Activated naive CD8-positive, alpha-beta T cell treated with anti-CD3 and anti-CD28 coated beads, Interleukin-2, amount 50 U/mL, for 24 hours (primary cell): ENCODE data around the gene CDIPT.
A peak's percentile ranks its signal among the peaks of the same experiment; 100 is the strongest.
"Not testable (repeated sequence)": the region's sequence is repeated elsewhere in the genome, so short reads cannot be mapped to it uniquely, and the experiment has no call there.

ENCODE experiments used
- ATAC-seq: fragments of 150-1000 bp; cut with Tn5 transposase; one replicate; pipeline ENCODE4 v1.10.0; 2021
- DNase-seq: peaks from one replicate; pipeline ENCODE4 v3.0.0; 2021
- H3K27ac Mint-ChIP-seq: one replicate; pipeline ENCODE4 v1.8.0; 2021; ENCODE audit warnings: mild to moderate bottlenecking, mixed read lengths
- H3K27me3 Mint-ChIP-seq: one replicate; pipeline ENCODE4 v1.8.0; 2021; ENCODE audit warnings: mixed read lengths
- H3K36me3 Mint-ChIP-seq: one replicate; pipeline ENCODE4 v1.8.0; 2021; ENCODE audit warnings: low read depth, mixed read lengths
- H3K4me1 Mint-ChIP-seq: one replicate; pipeline ENCODE4 v1.8.0; 2021; ENCODE audit warnings: mixed read lengths
- H3K4me3 Mint-ChIP-seq: one replicate; pipeline ENCODE4 v1.8.0; 2021; ENCODE audit warnings: mild to moderate bottlenecking, moderate library complexity, mixed read lengths
- H3K9me3 Mint-ChIP-seq: one replicate; pipeline ENCODE4 v1.8.0; 2021; ENCODE audit warnings: mixed read lengths

CDIPT gene

DNA sequence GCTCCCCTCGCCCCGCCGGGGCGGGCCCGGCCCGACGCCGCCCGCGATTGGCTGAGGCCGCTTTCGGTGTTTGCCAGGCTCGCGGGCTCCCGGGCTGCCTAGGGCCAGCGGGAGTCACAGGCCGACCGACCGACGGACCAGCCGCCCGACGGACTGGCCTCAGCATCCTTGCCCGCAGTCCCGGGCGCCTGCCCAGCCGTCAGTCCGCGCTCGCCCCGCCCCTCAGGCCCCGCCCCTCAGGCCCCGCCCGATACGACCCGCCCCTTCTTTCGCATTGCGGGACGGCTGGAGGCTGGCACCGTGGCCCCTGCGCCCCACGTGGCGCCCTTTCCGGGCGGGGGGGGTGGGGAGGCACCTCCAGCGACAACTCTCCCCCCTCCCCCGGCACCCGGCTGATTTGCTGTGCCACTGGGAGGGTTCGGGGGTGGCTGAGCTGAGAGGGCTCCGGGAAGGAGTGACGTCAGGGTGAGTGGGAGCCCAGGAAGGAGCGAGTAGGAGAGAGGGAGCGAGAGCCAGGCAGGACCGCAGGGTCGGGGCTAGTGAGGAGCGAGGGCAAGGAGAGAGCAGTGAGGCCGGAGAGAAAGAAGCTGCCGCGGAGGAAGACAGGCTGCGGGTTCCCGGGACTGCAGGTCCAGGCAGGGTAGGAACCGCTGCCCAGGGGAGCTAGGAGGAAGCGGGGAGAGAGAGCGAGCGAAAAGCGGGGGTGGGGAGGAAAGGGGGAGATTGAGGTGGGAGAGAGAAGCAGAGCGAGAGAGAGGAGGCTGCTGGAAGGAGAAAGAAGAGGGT, 37.3 kb upstream of the CDIPT start, which contains the start of gene ASPHD1:
Gene ASPHD1 (plus strand): TSS at position 387 of the 786 bp plus-strand sequence. CDS start 484 bp downstream, outside the sequence.
- Mint-ChIP-seq H3K9me3 (no peaks in the 10 kb centered on the region), H3K4me3 (peak within 1 kb of the TSS; percentile 83), H3K27ac (peak within 1 kb of the TSS; percentile 44), H3K4me1 (peaks cover 9% of the 10 kb centered on the region), H3K36me3 (no peaks in the 10 kb centered on the region), H3K27me3 (peaks cover 40% of the 10 kb centered on the region)
- ATAC-seq, result peak; percentile 83
- DNase-seq, result peak; percentile 64

DNA sequence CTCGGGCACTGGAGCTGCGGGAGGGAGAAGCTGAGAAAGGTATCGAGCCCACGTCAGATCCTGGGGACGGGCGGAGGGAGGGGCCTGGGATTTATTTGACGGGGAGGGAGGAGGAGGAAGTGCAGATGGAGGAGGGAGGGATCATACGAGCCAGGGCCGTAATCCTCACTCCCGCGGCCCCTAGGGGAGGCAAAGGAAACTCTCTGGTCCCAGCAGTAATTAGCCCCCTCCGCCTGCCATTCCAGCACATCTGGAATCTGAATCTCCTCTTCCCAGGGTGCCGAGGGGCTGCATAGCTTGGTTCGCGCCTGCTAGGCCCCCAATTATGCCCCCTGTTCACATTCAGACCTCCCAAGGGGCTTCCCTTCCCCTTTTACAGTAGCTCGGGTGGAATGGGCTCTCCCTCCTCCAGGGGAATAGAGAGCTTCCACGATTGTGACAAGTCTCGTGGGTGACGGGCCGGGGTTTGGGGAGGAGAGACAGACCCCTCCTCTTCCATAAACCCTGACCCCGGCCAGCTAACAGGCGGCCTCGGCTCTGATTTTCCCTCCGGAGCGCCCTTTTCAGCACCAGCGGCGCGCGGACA, 36.6 kb upstream of the CDIPT start, which contains the start of gene SEZ6L2:
Gene SEZ6L2 (minus strand): TSS at position 35 of the 586 bp plus-strand sequence. CDS start 531 bp downstream, outside the sequence.
- Mint-ChIP-seq H3K9me3 (no peaks in the 10 kb centered on the region), H3K27ac (peak within 1 kb of the TSS; percentile 44), H3K4me3 (peak within 1 kb of the TSS; percentile 83), H3K36me3 (no peaks in the 10 kb centered on the region), H3K27me3 (peaks cover 40% of the 10 kb centered on the region), H3K4me1 (peaks cover 9% of the 10 kb centered on the region)
- ATAC-seq, result no peak
- DNase-seq, result peak; percentile 86

DNA sequence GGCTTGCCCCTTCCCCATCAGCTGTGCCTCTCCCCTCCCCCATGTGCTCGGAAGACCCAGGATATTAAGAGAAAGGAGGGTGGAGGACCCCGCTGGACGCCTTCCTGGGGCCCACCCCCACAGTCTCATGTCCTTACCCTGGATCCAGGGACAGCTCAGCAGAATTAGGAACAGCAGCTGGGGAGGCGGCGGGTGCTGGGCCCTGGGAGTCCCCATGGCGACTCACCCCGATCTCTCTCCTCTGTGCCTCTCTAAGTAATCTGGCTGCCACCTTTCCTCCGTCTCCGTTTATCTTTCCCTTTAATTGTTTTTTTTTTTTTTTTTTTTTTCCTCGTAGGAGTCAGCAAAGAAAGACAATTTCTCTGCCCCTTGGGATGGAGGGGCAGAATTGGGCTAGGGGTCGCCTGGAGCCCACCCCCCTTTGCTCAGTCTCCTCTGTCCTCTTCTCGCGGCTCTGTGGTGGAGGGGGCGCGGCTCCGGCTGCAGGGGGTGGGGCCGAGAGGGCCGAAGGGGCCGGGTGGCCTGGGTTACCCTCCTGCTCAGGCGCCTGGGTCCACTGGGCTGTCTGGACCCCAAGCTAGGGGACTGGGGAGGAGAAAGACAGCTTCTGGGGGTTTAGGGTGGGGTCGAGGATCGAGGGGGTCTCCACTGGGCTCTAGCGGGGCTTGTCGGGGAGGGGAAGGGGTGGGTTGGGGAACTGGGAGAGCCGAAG, 35.9 kb upstream of the CDIPT start:
- peaks cover 9% of the 10 kb centered on the region for H3K4me1 Mint-ChIP-seq
- no peak overlapping the region for H3K27ac Mint-ChIP-seq
- H3K27me3 Mint-ChIP-seq, result peaks cover 40% of the 10 kb centered on the region
- H3K36me3 Mint-ChIP-seq, result no peaks in the 10 kb centered on the region
- DNase-seq (no peak), ATAC-seq (no peak)
- H3K4me3 Mint-ChIP-seq, result no peak overlapping the region
- H3K9me3 Mint-ChIP-seq, result no peaks in the 10 kb centered on the region

DNA sequence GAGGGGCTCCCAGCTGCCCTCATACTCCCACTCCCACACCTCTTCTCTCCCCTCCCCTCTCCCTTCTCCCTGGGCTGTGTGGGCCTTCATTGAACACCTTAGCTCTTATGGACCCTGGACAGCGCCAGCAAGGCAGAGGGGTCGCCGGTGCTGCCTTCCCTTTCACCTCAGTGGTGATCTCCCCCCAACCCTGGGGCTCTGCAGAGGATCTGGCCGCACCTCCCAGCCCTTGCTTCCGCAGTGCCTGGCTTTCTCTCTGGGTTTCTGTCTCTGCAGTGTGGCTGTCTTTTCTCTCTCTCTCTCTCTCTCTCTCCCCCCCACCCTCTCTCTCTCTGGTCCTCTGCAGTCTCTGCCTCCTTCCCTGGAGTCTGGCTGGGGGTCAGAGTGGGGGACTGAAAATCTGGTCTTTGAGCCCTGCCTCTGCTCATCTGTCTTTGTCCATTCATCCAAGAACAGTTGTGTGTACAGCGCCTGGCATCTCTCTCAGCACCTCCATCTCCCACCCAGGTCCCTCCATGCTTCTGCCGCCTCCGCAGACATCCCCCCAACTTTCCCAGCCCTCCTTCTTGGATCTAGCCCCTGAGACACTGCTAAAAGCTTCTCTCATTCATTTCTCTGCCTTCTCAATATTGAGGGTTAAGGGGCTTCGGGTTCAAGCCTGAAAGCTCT, 35.2 kb upstream of the CDIPT start:
- Mint-ChIP-seq H3K4me1 (peaks cover 9% of the 10 kb centered on the region), H3K27ac (no peak overlapping the region), H3K4me3 (no peak overlapping the region), H3K27me3 (peaks cover 40% of the 10 kb centered on the region), H3K9me3 (no peaks in the 10 kb centered on the region), H3K36me3 (no peaks in the 10 kb centered on the region)
- ATAC-seq, result no peak
- DNase-seq, result no peak

DNA sequence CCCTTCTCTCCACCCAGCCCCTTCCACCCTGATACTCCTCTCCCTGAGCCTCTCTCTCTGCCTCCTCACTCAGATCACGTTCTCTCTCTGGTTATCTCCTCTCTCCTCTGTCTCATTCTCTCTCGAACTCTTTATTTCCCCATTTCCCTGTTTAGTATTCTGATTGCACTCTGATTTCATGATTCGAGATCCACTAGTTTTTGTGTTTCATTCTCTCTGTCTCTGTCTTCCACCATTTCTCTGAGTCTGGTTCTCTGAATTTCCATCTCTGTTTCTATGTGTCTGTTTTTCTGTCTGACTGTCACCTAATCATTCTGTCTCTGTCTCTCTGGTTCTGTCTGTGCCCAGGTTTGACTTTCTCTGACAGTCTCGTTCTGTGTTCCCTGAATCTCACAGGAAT, 34.3 kb upstream of the CDIPT start:
- peaks cover 40% of the 10 kb centered on the region for H3K27me3 Mint-ChIP-seq
- no peak for ATAC-seq
- H3K4me3 Mint-ChIP-seq, result no peak overlapping the region
- DNase-seq, result no peak
- H3K36me3 Mint-ChIP-seq, result no peaks in the 10 kb centered on the region
- no peak overlapping the region for H3K27ac Mint-ChIP-seq
- H3K4me1 Mint-ChIP-seq, result peaks cover 9% of the 10 kb centered on the region
- no peaks in the 10 kb centered on the region for H3K9me3 Mint-ChIP-seq

DNA sequence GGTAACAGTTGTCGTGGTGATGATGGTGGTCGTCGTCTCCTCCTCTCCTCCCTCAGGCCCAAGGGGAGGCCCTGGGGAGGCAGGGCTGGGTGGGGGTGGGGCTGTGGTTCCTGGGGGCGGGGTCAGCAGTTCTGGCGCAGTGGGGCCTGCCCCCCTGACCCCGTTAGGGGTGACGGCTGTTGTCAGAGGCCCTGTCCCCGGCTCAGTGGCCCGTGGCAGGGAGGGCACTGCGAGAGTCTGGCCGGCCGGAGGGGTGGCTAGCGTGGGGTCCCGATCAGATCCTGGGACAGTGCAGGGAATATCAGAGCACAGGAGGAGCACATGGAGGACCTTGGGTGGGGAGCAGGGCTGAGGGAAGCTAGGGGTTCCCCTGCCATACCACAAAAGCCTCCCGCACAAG, 33.8 kb upstream of the CDIPT start:
- H3K27me3 Mint-ChIP-seq, result peaks cover 40% of the 10 kb centered on the region
- no peak overlapping the region for H3K4me3 Mint-ChIP-seq
- DNase-seq (no peak), ATAC-seq (no peak)
- H3K9me3 Mint-ChIP-seq, result no peaks in the 10 kb centered on the region
- no peak overlapping the region for H3K27ac Mint-ChIP-seq
- peaks cover 7% of the 10 kb centered on the region for H3K4me1 Mint-ChIP-seq
- no peaks in the 10 kb centered on the region for H3K36me3 Mint-ChIP-seq

DNA sequence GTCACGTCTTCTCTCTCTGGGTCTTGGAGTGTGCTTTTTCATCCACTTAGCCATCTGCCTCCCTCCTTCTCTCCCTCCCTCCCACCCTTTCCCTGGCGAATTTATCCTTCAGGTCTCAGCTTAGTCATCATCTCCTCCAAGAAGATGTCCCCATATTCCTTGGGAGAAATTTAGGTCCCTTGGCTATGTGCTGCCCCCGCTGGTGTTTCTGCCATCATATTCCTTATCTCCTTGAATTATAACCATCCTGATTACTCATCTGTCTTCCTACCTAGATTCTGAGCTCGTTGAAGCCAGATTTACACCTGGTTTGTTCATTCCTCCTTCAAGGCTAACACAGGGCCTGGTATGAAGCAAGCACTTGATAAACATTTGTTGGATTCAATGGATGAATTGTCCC, 31.3 kb upstream of the CDIPT start:
- Mint-ChIP-seq H3K4me1 (peaks cover 2% of the 10 kb centered on the region), H3K27me3 (peaks cover 31% of the 10 kb centered on the region), H3K36me3 (no peaks in the 10 kb centered on the region), H3K27ac (no peak overlapping the region), H3K9me3 (no peaks in the 10 kb centered on the region), H3K4me3 (no peak overlapping the region)
- ATAC-seq (no peak), DNase-seq (no peak)

DNA sequence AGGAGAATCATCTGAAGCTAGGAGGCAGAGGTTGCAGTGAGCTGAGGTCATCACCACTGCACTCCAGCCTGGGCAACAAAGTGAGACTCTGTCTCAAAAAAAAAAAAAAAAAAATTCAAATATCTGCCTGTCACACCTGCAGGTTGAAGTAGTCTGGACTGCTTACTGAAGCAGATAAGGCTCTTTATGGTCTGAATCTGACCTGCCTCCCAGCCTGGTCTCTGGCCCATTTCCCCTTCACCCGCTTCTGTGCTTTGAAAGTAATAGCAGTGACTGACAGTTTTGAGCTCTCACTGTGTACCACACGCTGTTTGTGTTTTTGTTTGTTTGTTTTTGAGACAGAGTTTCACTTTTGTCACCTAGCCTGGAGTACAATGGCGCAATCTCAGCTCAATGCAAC, 30.5 kb upstream of the CDIPT start:
- no peak overlapping the region for H3K27ac Mint-ChIP-seq
- H3K4me1 Mint-ChIP-seq, result peaks cover 2% of the 10 kb centered on the region
- no peak overlapping the region for H3K4me3 Mint-ChIP-seq
- H3K36me3 Mint-ChIP-seq, result no peaks in the 10 kb centered on the region
- no peak for DNase-seq
- H3K27me3 Mint-ChIP-seq, result peaks cover 26% of the 10 kb centered on the region
- no peaks in the 10 kb centered on the region for H3K9me3 Mint-ChIP-seq
- ATAC-seq, result no peak

DNA sequence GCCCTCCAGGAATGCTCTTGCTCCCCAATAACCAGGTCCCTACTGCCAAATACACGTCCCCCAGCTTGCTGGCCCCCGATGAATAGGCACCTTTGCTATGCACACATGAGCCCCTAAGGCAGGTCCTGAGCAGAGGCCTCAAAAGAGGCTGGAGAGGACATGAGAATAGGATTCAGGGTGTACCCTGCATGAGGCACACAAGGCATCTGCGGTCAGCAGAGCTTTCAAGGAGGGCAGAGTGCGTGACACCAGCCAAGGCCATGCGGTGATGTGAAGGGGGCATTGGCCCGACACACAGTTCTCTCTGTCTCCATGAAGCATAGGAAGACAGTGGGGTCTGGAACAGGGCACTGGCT, 29.4 kb upstream of the CDIPT start:
- Mint-ChIP-seq H3K9me3 (no peaks in the 10 kb centered on the region), H3K4me1 (no peaks in the 10 kb centered on the region), H3K27me3 (peaks cover 15% of the 10 kb centered on the region), H3K27ac (no peak overlapping the region), H3K36me3 (no peaks in the 10 kb centered on the region), H3K4me3 (no peak overlapping the region)
- ATAC-seq (no peak), DNase-seq (no peak)

DNA sequence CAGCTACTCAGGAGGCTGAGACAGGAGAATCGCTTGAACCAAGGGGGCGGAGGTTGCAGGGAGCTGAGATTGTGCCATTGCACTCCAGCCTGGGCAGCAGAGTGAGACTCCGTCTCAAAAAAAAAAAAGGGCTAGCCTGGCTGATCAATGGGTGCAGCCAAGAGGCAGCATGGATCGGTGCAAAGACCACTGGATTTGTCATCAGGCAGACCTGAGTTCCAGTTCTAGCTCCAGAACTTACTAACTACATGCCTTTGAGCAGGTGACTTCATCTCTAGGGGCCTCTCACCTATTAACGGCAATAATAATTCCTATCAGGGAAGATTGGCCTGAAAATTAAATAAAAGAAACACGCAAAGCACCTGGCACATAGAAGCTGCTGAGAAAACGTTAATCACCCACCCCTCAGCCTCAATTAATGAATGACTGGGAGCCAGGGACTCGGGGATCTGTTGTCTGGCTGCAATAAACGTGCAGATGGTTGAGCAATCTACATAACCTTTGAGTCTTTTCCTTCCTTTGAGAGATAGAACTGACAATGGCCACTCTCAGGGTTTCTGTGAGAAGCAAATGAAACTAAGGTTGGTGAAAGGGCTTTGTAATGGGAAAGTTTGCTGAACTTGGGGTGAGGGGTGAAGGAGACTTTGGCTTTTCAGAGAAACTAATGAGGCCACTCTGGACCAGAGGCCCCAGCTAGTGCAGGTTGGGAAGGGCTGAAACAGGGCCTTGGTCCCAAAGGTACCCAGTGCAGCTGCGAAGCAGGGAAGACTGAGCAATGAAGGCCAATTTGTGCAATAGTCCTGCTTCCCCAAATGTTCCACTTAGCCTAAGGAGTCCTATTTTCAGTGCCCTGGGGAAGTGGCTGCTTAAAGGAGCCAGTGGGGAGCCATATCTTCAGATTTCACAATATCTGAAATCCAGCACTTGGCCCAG, 28.8 kb upstream of the CDIPT start:
- no peaks in the 10 kb centered on the region for H3K36me3 Mint-ChIP-seq
- no peak for DNase-seq
- no peak overlapping the region for H3K4me3 Mint-ChIP-seq
- H3K27ac Mint-ChIP-seq, result no peak overlapping the region
- no peaks in the 10 kb centered on the region for H3K9me3 Mint-ChIP-seq
- H3K27me3 Mint-ChIP-seq, result peaks cover 12% of the 10 kb centered on the region
- H3K4me1 Mint-ChIP-seq, result no peaks in the 10 kb centered on the region
- ATAC-seq, result no peak

DNA sequence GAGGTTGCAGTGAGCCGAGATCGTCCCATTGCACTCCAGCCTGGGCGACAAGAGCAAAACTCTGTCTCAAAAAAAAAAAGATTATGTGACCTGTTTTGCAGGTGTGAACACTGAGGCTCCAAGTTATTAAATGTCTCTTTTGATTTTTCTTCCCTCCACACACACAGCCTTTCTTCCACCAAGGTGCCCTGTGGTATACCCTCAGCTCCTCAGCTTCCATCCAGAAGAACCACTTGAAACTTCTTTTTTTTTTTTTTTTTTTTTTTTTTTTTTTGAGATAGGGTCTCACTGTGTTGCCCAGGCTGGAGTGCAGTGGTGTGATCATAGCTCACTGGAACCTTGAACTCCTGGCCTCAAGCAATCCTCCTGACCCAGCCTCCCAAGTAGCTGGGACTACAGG, 26.3 kb upstream of the CDIPT start:
- H3K4me1 Mint-ChIP-seq, H3K9me3 Mint-ChIP-seq, H3K4me3 Mint-ChIP-seq, H3K36me3 Mint-ChIP-seq, H3K27me3 Mint-ChIP-seq, ATAC-seq, H3K27ac Mint-ChIP-seq, DNase-seq: not testable (repeated sequence)

DNA sequence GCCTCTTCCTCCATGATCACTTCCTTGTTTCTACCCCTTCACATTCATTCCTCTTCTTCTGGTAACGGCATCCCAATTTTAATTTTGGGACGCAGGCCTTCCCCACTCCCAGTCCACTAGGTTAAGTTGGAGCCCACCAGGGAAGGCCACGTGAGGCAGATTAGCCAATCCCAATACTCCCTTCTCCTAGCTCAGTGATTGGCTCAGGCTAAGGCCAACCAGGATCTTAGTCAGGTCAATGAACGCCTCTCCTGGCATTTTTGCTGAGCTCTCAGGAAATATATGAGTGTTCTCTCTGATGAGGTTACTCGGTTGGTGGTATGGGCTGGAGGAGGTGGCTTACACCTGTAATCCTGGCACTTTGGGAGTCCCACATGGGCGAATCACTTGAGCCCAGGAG, 21.0 kb upstream of the CDIPT start:
- Mint-ChIP-seq H3K9me3 (no peaks in the 10 kb centered on the region), H3K27me3 (peaks cover 11% of the 10 kb centered on the region)

DNA sequence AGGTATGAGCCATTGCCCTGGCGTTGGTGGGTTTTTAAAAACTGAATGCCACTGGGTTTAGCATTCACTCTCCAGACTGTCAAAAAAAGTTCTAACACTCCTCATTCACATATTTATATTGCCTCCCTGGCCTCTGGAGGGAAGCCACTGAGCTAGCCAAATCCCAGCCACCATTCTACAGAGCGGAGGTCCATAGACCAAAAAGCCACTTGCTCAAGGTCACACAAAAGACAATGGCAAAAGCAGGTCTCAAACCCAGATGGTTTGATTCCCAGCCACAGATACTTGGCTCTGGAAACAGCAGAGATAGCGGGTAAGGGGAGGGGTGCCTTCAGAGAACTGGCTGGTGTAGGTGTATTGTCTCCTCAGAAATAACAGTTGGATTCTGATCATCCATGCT, 18.0 kb upstream of the CDIPT start:
- H3K4me1 Mint-ChIP-seq, result peaks cover 13% of the 10 kb centered on the region
- H3K4me3 Mint-ChIP-seq, result no peak overlapping the region
- H3K36me3 Mint-ChIP-seq, result peaks cover 1% of the 10 kb centered on the region
- ATAC-seq, result no peak
- DNase-seq, result no peak
- H3K27me3 Mint-ChIP-seq, result peaks cover 30% of the 10 kb centered on the region
- no peaks in the 10 kb centered on the region for H3K9me3 Mint-ChIP-seq
- H3K27ac Mint-ChIP-seq, result no peak overlapping the region

More for the DNA sequence above, 21.0 kb upstream of the CDIPT start:
- H3K36me3 Mint-ChIP-seq, result peaks cover 1% of the 10 kb centered on the region
- H3K4me1 Mint-ChIP-seq, result no peaks in the 10 kb centered on the region
- no peak overlapping the region for H3K4me3 Mint-ChIP-seq
- DNase-seq (no peak), ATAC-seq (no peak)
- no peak overlapping the region for H3K27ac Mint-ChIP-seq

DNA sequence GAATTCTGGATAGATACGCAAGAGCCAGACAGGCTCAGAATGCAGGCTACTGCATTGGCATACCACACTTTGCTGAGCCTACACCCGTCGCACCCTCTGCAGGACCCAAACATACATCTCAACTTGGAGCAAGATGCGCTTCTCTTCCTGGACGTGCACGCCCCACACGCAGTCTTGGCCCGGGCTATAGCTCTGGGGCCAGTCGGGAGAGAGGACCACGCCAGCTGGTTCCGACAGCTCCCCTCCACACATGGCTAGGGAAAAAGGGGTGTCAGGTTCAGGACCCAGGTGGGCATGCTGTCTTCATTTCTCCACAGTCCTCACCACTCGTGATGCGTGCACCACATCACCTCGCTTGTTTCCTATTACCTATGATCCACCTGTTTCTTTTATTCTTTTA, 15.1 kb upstream of the CDIPT start:
- peaks cover 1% of the 10 kb centered on the region for H3K36me3 Mint-ChIP-seq
- DNase-seq (no peak), ATAC-seq (no peak)
- H3K27ac Mint-ChIP-seq, result no peak overlapping the region
- H3K9me3 Mint-ChIP-seq, result no peaks in the 10 kb centered on the region
- peaks cover 34% of the 10 kb centered on the region for H3K27me3 Mint-ChIP-seq
- no peak overlapping the region for H3K4me3 Mint-ChIP-seq
- peaks cover 17% of the 10 kb centered on the region for H3K4me1 Mint-ChIP-seq
